GM19240 (cell line): Measurements from ENCODE around the gene DNAJB12.
"Not testable (repeated sequence)": the region's sequence is repeated elsewhere in the genome, so short reads cannot be mapped to it uniquely, and the experiment has no call there.

Experiments
- DNase-seq: peaks from one replicate; pipeline ENCODE4 v3.0.0; 2011; ENCODE audit warnings: low spot score; ENCODE audit not compliant: insufficient read length

DNAJB12 gene

GRCh38 chr10:72353965-72354355 is 759 bp downstream of the DNAJB12 start:
- DNase-seq: no peak

- no peak for DNase-seq
Measured at GRCh38 chr10:72353028-72353964, 1.4 kb downstream of the DNAJB12 start.

- no peak for DNase-seq
Measured at GRCh38 chr10:72351479-72351878, 3.2 kb downstream of the DNAJB12 start.

- DNase-seq: no peak
Measured at GRCh38 chr10:72349438-72349837, 5.3 kb downstream of the DNAJB12 start.

- DNase-seq: no peak
Measured at GRCh38 chr10:72348282-72348681, 6.4 kb downstream of the DNAJB12 start.

GRCh38 chr10:72346117-72346516 is 8.6 kb downstream of the DNAJB12 start:
- DNase-seq: not testable (repeated sequence)

- no peak for DNase-seq
Measured at GRCh38 chr10:72344932-72345331, 9.8 kb downstream of the DNAJB12 start.

GRCh38 chr10:72342911-72343310 is 11.8 kb downstream of the DNAJB12 start:
- no peak for DNase-seq

GRCh38 chr10:72340510-72341261 is 14.0 kb downstream of the DNAJB12 start:
- DNase-seq: no peak

GRCh38 chr10:72338180-72338579 is 16.5 kb downstream of the DNAJB12 start:
- no peak for DNase-seq

GRCh38 chr10:72337722-72338121 is 17.0 kb downstream of the DNAJB12 start:
- no peak for DNase-seq

- DNase-seq: no peak
Measured at GRCh38 chr10:72337039-72337629, 17.6 kb downstream of the DNAJB12 start.

GRCh38 chr10:72336259-72337038 is 18.3 kb downstream of the DNAJB12 start:
- no peak for DNase-seq

- no peak for DNase-seq
Measured at GRCh38 chr10:72335394-72336258, 19.1 kb downstream of the DNAJB12 start.

GRCh38 chr10:72334825-72335393 is 19.8 kb downstream of the DNAJB12 start:
- peak; percentile 63 for DNase-seq

GRCh38 chr10:72334196-72334824 is 20.4 kb downstream of the DNAJB12 start:
- DNase-seq: no peak

GRCh38 chr10:72333112-72334015 is 21.4 kb downstream of the DNAJB12 start:
- no peak for DNase-seq

- no peak for DNase-seq
Measured at GRCh38 chr10:72332423-72333111, 22.2 kb downstream of the DNAJB12 start.
